Prostate gland (tissue), 2 donors: Measurements from ENCODE around the gene SPEF1.

ENCODE experiments used
- POLR2A ChIP-seq: fragments of 450-650 bp; IDR thresholded peaks from one replicate; pipeline ENCODE4 v1.6.1; 2016; ENCODE audit warnings: antibody characterized with exemption, mild to moderate bottlenecking
- TF ChIP-seq, protein P1 (sequence below), 4 experiments: fragments of 200-600 bp in 2 of 4; fragments of 450-650 bp in 2 of 4; sonication (generic) in 2 of 4; IDR thresholded peaks; 1 replicate in 3 of 4; 2 replicates in 1 of 4; pipeline ENCODE4 v1.5.1; 2016 to 2019; ENCODE audit warnings: antibody characterized with exemption in 4 of 4, mild to moderate bottlenecking in 2 of 4, moderate library complexity in 2 of 4

DNA sequence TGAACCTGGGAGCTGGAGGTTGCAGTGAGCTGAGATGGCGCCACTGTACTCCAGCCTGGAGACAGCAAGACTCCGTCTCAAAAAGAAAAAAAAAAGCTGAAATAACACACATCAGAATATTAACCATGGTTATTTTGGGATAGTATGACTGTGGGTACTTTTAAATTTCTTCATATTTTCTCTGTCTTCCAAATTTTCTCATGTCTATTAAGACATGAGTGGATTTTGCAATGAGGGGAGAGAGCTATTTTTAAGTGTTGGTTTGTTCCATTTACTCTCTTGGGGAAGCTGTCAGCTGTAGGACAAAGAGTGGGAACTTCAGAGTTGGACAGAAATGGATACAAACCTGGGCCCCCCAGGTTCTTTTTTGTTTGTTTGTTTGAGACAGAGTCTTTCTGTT is 24.0 kb downstream of the SPEF1 start:
- TF ChIP-seq POLR2A: no peak
- TF ChIP-seq, protein P1, sequence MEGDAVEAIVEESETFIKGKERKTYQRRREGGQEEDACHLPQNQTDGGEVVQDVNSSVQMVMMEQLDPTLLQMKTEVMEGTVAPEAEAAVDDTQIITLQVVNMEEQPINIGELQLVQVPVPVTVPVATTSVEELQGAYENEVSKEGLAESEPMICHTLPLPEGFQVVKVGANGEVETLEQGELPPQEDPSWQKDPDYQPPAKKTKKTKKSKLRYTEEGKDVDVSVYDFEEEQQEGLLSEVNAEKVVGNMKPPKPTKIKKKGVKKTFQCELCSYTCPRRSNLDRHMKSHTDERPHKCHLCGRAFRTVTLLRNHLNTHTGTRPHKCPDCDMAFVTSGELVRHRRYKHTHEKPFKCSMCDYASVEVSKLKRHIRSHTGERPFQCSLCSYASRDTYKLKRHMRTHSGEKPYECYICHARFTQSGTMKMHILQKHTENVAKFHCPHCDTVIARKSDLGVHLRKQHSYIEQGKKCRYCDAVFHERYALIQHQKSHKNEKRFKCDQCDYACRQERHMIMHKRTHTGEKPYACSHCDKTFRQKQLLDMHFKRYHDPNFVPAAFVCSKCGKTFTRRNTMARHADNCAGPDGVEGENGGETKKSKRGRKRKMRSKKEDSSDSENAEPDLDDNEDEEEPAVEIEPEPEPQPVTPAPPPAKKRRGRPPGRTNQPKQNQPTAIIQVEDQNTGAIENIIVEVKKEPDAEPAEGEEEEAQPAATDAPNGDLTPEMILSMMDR (IDR thresholded peaks at IDR 0.05): no peak
